NCI-H146 treated with DMSO at 0.1 percent for 48 hours (cell line): ENCODE data around the gene OR9Q1.
"Not testable (repeated sequence)": the region's sequence is repeated elsewhere in the genome, so short reads cannot be mapped to it uniquely, and the experiment has no call there.

Source experiments
- DNase-seq: peaks from one replicate; lab custom pipeline; 2025; ENCODE audit not compliant: unreplicated experiment; lab: John Stamatoyannopoulos, UW

OR9Q1 gene

DNA sequence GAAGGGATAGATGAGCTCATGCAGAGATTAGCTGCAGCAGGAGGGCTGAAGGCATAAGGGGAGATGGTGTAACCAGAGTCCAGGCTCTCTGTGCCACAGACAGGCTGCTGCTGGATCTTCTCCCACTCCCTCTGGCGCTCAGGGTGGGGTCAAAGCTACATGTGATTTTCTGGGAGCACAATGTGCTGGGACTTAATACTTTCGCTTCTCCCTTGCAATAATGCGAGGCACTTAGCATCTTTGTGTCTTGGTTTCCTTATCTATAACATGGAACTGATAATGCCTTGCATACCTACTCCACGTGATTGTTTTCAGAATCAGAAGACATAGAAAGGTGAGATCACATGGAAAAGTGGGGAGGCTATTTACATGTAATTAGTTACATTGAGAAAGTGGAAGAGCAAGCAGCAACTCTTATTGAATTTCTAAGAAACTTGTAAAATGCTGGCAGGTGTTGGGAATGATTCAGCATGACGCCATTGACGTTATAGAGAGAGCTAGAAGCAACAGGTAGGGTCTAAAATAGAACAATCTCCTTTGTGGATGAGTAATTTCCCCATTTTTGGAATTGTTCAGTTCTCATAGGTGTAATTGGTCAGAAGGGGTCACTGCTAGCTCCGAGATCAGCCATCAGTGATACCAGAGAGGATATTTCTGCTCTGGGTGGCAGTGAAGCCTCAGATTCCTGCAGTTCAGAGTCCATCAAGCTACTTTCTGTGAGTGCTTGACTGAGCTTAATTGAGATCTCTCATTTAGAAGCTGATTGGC, 109.8 kb downstream of the OR9Q1 start:
- no peak for DNase-seq

- no peak for DNase-seq
Measured at GRCh38 chr11:58134151-58134550, 110.5 kb downstream of the OR9Q1 start.

DNA sequence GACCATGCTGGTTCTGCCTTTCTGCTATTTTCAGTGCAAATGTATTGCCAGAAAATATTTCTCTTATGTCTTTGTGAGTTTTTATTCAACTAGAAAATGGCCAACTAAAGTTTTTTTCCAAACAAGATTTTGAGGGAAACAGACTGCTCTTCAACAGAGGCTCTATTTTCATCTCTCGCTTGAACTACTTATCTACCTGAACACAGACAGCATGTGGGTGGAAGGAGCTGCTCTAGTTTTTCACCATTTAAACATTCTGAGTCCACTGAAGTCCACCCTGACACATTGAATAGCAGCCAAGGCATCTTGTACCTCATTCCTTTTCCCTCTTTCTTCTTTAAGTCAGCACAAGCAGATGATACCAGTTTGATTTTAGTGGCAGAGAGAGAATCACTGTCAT, 111.5 kb downstream of the OR9Q1 start:
- no peak for DNase-seq

GRCh38 chr11:58142761-58143160, 119.1 kb downstream of the OR9Q1 start:
- DNase-seq: no peak

GRCh38 chr11:58152781-58153180, 129.1 kb downstream of the OR9Q1 start:
- DNase-seq: no peak

- no peak for DNase-seq
Measured at GRCh38 chr11:58164389-58164788, 140.7 kb downstream of the OR9Q1 start.

- no peak for DNase-seq
Measured at GRCh38 chr11:58164990-58165389, 141.3 kb downstream of the OR9Q1 start.

DNA sequence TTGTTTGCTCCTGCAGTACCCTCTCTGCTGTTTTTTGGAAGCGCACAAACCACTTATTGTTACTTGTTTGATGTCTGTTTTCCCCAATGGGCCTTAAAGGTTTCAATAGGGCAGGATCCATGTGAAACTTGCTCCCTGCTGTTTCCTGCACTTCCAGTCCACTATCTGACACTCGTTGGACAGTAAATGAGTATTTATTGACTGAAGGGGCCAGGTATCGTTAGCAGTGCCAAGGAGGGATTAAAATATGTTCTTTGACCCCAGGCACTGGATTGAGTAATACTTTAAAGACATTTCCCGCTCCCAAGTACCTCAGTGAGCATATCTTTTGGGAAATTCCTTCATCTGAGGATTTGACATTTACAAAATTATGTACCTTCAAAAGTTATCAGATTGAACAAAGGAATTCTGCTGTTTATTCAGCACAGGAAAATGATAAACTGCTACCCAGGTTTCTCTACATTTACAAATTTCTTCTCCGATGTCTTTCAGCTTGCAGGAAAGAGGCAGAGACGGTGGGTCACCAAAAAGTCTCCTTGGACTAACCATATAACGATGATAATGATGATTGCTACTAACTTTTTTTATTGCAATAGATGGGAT, 141.9 kb downstream of the OR9Q1 start:
- no peak for DNase-seq

DNA sequence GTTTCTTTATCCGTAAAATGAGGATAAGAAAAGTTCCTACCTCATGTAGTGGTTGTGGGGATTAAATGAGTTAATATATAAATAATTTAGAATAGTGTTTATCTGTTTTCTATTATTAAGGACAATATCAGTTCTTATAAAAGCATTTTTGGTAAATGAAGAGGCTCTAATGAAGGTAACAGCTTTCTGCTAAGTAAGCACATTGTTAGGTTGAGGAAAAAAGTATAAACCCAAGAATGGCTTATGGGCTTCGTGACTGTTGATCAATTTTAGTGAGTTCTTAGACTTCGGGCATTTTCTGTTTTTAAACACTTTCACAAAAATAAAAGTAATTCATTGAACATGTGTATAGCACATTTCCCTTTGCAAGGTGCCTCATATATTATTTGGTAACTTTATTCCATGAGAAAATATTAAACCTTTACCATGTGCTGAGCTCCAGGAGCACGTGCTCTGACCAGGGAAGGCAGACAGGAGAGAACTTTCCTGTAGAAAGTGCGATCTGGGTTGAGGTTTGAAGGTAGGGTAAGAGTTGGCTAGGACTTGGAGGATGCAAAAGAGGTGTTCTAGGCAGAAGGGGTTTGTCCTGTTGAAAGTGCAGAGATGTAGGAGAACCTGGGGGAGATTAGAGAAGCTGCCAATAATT, 153.9 kb downstream of the OR9Q1 start:
- DNase-seq: no peak

GRCh38 chr11:58178444-58178843, 154.8 kb downstream of the OR9Q1 start:
- no peak for DNase-seq

GRCh38 chr11:58179648-58180047, 156.0 kb downstream of the OR9Q1 start:
- DNase-seq: no peak

- DNase-seq: no peak
Measured at GRCh38 chr11:58186938-58187337, 163.3 kb downstream of the OR9Q1 start.

GRCh38 chr11:58188770-58189169, 165.1 kb downstream of the OR9Q1 start, which contains the start of gene OR9Q2:
Gene OR9Q2 (plus strand): TSS chr11:58189070. CDS start chr11:58190491, 1,421 bp downstream.
- no peak for DNase-seq

DNA sequence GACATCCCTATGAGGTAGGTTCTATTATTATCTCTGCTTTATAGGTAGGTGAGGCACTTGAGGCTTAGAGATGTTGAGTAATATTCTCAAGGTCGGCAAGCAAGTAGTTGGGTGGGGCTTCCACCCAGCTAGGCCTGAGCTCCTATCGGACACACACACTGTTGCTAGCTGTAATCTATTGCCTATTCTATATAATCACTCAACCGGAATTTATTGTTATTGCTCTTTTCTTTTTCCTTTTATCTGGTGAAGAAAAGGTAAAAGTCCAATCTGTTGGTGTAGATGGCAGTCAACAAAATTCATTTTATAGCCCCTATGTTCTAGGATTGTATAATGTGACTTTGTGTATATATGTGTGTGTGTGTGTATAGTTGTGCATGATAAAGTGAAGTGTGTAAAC, 168.5 kb downstream of the OR9Q1 start:
- DNase-seq: no peak

DNA sequence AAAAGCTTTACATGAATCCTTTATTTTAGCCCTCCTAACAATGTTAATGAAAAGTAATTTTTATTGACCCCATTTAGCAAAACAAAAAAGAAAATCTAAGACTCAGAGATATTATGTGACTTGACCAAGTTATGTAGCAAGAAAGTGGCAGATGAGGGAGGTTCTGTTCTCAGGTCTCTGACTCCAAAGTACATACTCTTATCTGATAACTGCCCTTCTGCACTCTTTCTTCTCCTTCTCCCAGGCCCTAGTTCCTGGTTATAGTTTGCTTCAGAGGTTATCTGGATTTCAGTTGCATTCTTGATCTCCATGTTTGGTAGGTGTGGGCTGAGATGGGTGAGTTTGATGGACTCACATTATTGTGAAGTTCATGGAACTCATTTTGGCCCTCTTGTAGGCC, 169.7 kb downstream of the OR9Q1 start:
- no peak for DNase-seq

GRCh38 chr11:58195939-58196338, 172.3 kb downstream of the OR9Q1 start:
- no peak for DNase-seq

- DNase-seq: no peak
Measured at GRCh38 chr11:58199271-58199670, 175.6 kb downstream of the OR9Q1 start.

DNA sequence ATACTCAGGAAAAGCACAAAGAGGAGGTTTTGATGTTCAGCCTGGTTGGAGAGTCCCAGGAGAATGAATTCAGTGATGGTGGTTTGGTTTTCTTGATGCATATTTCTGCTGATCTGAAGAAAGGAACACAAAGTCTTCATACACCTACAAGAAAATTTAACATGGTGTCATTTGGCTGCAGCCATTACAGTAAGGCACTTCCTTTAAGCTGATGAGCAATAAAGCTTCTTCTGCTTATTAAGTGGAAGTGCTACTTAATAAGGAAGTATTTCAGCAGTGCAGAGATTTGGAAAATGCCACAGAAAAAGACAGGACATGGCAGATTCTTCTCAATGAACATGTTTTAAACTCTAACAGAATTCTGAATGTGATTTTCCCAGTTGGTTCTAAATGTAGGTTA, 180.4 kb downstream of the OR9Q1 start, which contains the start of gene OR1S2:
TSS of gene OR1S2 (minus strand) at position 101 of the 400 bp plus-strand sequence. CDS start at position 101, 0 bp downstream.
- DNase-seq: no peak

- DNase-seq: not testable (repeated sequence)
Measured at GRCh38 chr11:58212420-58212819, 188.7 kb downstream of the OR9Q1 start, which contains the start of gene OR1S1. Gene OR1S1 (plus strand): TSS chr11:58212720.

- DNase-seq: no peak
Measured at GRCh38 chr11:58216476-58216875, 192.8 kb downstream of the OR9Q1 start.

DNA sequence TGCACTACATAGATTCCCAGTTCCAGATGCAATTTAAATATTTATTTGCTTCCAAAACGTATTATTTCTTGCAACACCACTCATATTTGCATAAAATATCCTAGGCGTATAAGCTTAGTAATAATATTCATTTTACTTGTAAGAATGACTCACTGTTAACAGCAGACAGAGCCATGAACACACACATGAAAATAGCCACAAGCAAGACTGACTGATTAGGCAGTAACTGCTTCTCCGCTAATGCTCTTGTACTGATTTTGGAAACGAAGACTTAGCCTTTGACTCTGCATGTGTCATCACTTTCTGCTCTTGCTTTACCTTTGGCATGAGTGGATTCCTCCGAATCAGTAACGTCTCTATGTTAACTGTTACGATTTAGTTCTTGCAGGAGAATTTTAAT, 199.0 kb downstream of the OR9Q1 start:
- DNase-seq: no peak
